IPS-11a (cell line): ENCODE results near the gene VAV3.

Source experiments
- H3K4me3 ChIP-seq: one replicate; pipeline ENCODE4 v1.5.1; 2013; ENCODE audit warnings: low read depth, low read length, control low read depth

Gene VAV3

GRCh38 chr1:107548276-107548675, 416.7 kb downstream of the VAV3 start:
- no peak overlapping the region for H3K4me3 ChIP-seq

- H3K4me3 ChIP-seq, result no peak overlapping the region
Measured at GRCh38 chr1:107547363-107548155, 417.4 kb downstream of the VAV3 start.

DNA sequence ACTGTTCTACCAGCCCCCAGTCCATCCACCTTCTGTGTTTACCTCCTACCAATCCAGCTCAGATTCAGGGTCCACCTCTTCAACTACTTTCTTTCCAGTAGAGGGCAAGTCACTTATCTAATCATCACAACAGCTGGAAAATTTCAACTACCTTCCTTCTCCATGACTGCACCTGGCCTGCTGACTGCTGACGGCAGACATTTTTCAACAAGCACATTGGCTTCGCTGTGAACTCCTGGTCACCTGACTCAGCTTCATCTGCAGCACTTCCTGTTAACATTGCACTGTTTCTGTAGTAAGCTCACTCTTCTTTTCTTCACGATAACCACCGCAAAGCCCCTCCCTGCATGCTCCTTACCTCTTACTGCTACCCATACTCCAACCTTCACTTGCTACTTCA, 418.4 kb downstream of the VAV3 start:
- H3K4me3 ChIP-seq, result no peak overlapping the region

- no peak overlapping the region for H3K4me3 ChIP-seq
Measured at GRCh38 chr1:107545879-107546278, 419.1 kb downstream of the VAV3 start.

- no peak overlapping the region for H3K4me3 ChIP-seq
Measured at GRCh38 chr1:107545056-107545577, 419.9 kb downstream of the VAV3 start.

DNA sequence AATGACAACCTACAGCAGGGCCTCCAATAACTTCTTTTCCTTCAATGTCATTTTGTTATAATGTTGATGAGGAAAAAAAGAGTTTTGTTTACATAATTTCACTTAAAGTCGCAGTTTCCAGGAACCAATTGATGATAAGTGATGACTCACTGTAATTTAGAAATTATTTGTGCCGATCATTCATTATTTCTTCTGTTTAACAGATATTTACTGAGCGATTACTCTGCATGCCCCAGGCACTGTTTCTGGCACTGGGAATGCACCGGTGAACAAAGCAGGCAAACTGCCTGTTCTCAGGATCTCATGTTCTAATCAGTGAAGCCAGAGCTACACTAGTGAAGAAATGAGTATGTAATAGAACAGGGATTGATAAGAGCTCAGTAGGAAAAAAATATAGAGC, 420.7 kb downstream of the VAV3 start:
- no peak overlapping the region for H3K4me3 ChIP-seq

GRCh38 chr1:107541412-107541811, 423.6 kb downstream of the VAV3 start:
- no peak overlapping the region for H3K4me3 ChIP-seq

DNA sequence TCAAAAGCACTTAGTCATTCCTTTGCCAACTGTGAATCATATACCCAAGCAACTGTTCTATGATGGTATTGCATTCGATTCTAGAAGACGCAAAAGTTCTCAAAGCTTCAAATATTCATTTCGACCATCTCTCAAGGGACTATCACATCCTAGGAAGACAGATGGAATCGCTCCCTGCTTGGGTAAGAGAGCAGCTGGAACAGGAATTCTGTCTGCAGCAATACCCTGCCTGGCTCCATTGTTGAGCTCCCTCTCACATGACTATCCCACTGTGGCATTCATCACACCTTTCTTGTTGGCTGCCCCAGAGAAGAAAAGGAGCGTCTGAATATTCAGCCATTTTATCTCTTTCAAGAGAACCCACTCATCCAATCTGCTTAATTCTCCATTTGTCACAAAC, 426.5 kb downstream of the VAV3 start:
- H3K4me3 ChIP-seq, result no peak overlapping the region

GRCh38 chr1:107536266-107536665, 428.7 kb downstream of the VAV3 start:
- H3K4me3 ChIP-seq, result no peak overlapping the region

GRCh38 chr1:107535091-107535490, 429.9 kb downstream of the VAV3 start:
- no peak overlapping the region for H3K4me3 ChIP-seq

DNA sequence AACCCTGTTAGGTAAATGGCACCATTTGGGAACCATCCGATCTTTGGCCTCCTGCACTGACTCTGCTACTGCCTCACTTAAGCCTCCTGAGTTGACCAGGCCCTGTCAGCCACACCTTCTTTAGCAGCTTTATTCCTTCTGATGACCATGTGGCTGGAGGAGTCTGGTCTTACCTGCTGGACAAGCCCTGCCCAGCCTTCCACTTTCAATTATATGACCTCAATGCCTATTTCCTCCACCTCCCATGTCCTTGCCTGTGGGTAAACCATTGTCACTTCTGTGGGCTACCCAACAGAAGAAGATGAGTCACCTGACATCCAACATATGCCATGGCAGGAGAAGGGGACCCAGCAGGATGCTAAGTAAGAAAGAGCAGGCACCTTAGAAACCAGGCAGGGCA, 430.3 kb downstream of the VAV3 start:
- H3K4me3 ChIP-seq, result no peak overlapping the region

DNA sequence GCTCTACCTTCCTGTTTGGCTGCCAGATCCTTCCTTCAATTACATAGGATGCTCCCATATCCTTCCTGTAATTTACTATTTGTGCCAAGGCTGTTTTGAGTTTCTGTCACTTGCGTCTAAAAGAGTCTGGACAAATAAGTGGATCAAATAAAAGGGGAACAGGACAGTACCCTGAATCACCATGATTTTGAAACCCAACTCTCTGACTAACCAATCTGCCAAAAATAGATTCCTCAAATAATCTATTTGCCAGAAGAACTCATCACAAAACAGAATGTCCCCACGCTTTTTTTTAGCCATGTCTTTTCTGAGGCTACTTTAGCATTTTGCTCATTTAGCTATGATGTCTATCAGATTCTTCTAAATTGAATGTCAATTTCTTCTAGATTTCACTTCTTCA, 431.5 kb downstream of the VAV3 start:
- H3K4me3 ChIP-seq, result no peak overlapping the region

- H3K4me3 ChIP-seq, result no peak overlapping the region
Measured at GRCh38 chr1:107532318-107532717, 432.7 kb downstream of the VAV3 start.

GRCh38 chr1:107531065-107531908, 433.7 kb downstream of the VAV3 start:
- no peak overlapping the region for H3K4me3 ChIP-seq

DNA sequence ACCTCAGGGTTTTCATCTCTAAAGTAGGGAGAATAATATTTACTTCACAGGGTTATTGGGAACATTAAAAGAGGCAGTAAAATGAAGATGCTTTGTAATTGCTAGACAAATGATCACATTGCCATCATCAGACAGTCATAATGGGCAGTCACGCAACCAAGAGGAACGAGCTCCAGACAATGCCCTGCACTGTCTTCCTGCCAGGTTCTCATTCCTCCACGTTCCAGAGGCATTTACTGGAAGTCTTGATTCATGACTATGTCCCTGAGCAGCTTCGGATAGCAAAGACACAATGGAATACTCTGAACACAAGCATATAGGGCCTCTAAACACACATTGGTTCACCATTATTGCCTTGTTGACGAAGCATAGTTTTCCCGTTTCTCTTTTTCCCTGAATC, 434.4 kb downstream of the VAV3 start:
- no peak overlapping the region for H3K4me3 ChIP-seq

GRCh38 chr1:107529511-107530149, 435.4 kb downstream of the VAV3 start:
- no peak overlapping the region for H3K4me3 ChIP-seq

GRCh38 chr1:107526524-107527198, 438.3 kb downstream of the VAV3 start:
- H3K4me3 ChIP-seq, result no peak overlapping the region

DNA sequence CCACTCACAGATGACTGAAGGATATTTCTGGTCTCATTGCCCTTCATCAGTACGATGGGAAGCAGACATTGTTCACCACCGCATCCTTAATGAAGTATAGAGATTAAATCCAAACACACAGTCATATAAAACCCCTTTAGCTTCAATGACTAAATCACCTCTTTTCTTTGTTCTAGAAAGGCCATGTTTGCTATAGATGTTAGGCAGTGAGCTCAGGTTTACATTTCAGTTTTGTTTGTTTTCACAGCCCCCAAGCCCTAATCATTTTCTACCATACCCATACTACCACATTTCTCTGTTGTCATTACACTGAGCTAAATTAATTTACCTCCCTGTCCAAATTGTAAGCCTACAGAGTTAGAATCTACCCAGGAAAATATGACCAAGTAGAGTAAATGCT, 439.0 kb downstream of the VAV3 start:
- H3K4me3 ChIP-seq, result no peak overlapping the region

GRCh38 chr1:107525145-107525544, 439.8 kb downstream of the VAV3 start:
- no peak overlapping the region for H3K4me3 ChIP-seq

DNA sequence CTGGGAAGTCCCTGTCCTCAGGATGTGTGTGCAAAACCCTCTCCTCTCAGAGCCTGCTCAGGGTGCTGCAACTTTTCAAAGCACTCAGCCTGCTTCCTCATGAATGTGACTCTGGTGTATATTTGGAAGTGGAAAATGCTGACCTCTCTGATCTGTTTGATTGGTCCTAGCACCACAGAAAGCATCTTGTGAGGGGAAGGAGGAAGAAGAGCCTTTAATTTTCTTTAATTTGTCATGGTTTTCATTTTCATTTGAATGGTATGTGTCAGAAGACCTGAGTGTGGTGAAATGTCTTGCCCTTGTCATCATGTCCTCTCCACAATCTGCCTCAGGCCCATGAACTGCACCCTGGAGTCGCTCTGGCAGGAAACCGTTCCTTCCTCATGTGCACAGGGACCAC, 440.7 kb downstream of the VAV3 start:
- H3K4me3 ChIP-seq, result no peak overlapping the region

GRCh38 chr1:107523736-107524135, 441.2 kb downstream of the VAV3 start:
- no peak overlapping the region for H3K4me3 ChIP-seq
